Left ventricle myocardium inferior (tissue), 1 donor: Measurements from ENCODE around the gene GORASP1. TPM values are rescaled to one million over a fixed set of nuclear protein-coding genes. Genes with fewer than 3 reads are reported as not detected.
A peak's percentile ranks its signal among the peaks of the same experiment; 100 is the strongest.

ENCODE experiments used
- DNase-seq: peaks from one replicate; pipeline ENCODE4 v3.0.0-alpha.2; 2020
- H3K27ac ChIP-seq: fragments of 200-600 bp; replicated peaks from 2 replicates; pipeline ENCODE4 v1.8.0; 2021
- H3K27me3 ChIP-seq: fragments of 200-600 bp; 2 replicates; pipeline ENCODE4 v1.8.0; 2021; ENCODE audit warnings: low read depth
- H3K36me3 ChIP-seq: fragments of 200-600 bp; 2 replicates; pipeline ENCODE4 v1.8.0; 2021
- H3K4me1 ChIP-seq: fragments of 200-600 bp; 2 replicates; pipeline ENCODE4 v1.8.0; 2021
- H3K4me3 ChIP-seq: fragments of 200-600 bp; 2 replicates; pipeline ENCODE4 v1.8.0; 2021; ENCODE audit warnings: mild to moderate bottlenecking, moderate library complexity
- H3K9me3 ChIP-seq: fragments of 200-600 bp; replicated peaks from 2 replicates; pipeline ENCODE4 v1.8.0; 2021
- CTCF ChIP-seq: fragments of 200-600 bp; IDR thresholded peaks from 2 replicates; pipeline ENCODE4 v1.8.0; 2021; ENCODE audit warnings: antibody characterized with exemption, mild to moderate bottlenecking, borderline replicate concordance
- intact Hi-C: fragments of 100-400 bp; cut with micrococcal nuclease; formaldehyde crosslinking; loops from one replicate; pipeline ENCODE4 v1.11.0; 2022
- total RNA-seq: library from RNA; stranded (reverse); fragmentation: NEBNext Ultra II Directional; extraction: Animal tissue kit (Norgen Biotek cat#: 25700); gene quantifications from one replicate; pipeline ENCODE4 v1.2.1, GENCODE V29; 2021
- donor health status: DM: no; HTN: yes; CAD: no; lungs with severe emphysema.

The GORASP1 gene
- total RNA-seq, 1 donor from 2014 or later, result 54.0 TPM

DNA sequence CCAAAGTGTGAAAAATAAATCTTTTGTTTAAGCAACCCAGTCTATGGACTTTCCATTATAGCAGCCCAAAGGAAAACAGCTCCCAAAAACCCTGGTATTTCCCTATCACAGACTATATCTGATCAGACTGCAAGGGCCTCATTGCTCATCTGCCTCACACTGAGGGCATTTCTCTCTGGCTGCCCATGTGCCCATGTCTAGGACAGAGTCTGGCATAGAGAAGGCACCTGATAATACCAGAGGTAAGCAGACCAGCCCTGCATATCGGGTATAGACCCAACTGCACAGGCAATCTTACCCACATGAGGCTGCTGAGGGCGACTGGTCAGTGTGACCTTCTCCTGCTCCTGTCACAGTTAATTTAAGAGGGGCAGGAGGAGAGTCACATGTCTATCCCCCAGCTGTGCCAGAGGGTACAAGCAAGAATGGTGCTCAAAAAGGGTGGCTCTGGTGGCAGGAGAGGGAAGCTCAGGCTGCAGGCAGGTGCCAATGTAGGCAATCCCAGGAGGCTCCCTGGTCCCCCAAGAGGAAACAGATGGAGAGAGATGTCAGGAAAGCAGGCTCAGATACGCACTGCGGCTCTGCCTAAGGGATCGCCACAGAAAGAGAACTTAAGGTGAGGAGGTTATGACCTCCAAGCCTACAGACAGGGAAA is 42.8 kb upstream of the GORASP1 start:
- H3K27ac ChIP-seq, result peak overlapping the region; percentile 100
- peaks cover 91% of the 10 kb centered on the region for H3K4me1 ChIP-seq
- H3K36me3 ChIP-seq, result peaks cover 13% of the 10 kb centered on the region
- no peak for DNase-seq
- TF ChIP-seq CTCF, result peak; percentile 42
- H3K4me3 ChIP-seq, result peak overlapping the region; percentile 96
- intact Hi-C loops, result no loop called here
- no peaks in the 10 kb centered on the region for H3K27me3 ChIP-seq
- H3K9me3 ChIP-seq, result no peaks in the 10 kb centered on the region

GRCh38 chr3:39149498-39150147 is 42.2 kb upstream of the GORASP1 start:
- no peak for TF ChIP-seq CTCF
- H3K4me3 ChIP-seq, result peak overlapping the region; percentile 96
- peaks cover 91% of the 10 kb centered on the region for H3K4me1 ChIP-seq
- peak overlapping the region; percentile 100 for H3K27ac ChIP-seq
- H3K9me3 ChIP-seq, result no peaks in the 10 kb centered on the region
- no peak for DNase-seq
- H3K27me3 ChIP-seq, result no peaks in the 10 kb centered on the region
- H3K36me3 ChIP-seq, result peaks cover 20% of the 10 kb centered on the region
- intact Hi-C loops, result no loop called here

- TF ChIP-seq CTCF, result no peak
- H3K36me3 ChIP-seq, result peaks cover 26% of the 10 kb centered on the region
- H3K4me1 ChIP-seq, result peaks cover 91% of the 10 kb centered on the region
- peak overlapping the region; percentile 100 for H3K27ac ChIP-seq
- no peak for DNase-seq
- no peaks in the 10 kb centered on the region for H3K9me3 ChIP-seq
- peak overlapping the region; percentile 96 for H3K4me3 ChIP-seq
- intact Hi-C loops, result no loop called here
- H3K27me3 ChIP-seq, result no peaks in the 10 kb centered on the region
Measured at GRCh38 chr3:39149059-39149455, 41.6 kb upstream of the GORASP1 start.

- TF ChIP-seq CTCF, result no peak
- intact Hi-C loops, result no loop called here
- H3K36me3 ChIP-seq, result peaks cover 31% of the 10 kb centered on the region
- H3K27me3 ChIP-seq, result no peaks in the 10 kb centered on the region
- DNase-seq, result no peak
- H3K9me3 ChIP-seq, result no peaks in the 10 kb centered on the region
- H3K4me1 ChIP-seq, result peaks cover 90% of the 10 kb centered on the region
- H3K4me3 ChIP-seq, result peak overlapping the region; percentile 96
- peak overlapping the region; percentile 100 for H3K27ac ChIP-seq
Measured at GRCh38 chr3:39148435-39149058, 41.1 kb upstream of the GORASP1 start.

GRCh38 chr3:39147711-39148434 is 40.4 kb upstream of the GORASP1 start:
- intact Hi-C loops, result no loop called here
- Histone ChIP-seq H3K9me3 (no peaks in the 10 kb centered on the region), H3K27ac (peak overlapping the region; percentile 100), H3K4me3 (peak overlapping the region; percentile 96), H3K4me1 (peaks cover 92% of the 10 kb centered on the region), H3K36me3 (peaks cover 37% of the 10 kb centered on the region), H3K27me3 (no peaks in the 10 kb centered on the region)
- no peak for DNase-seq
- TF ChIP-seq CTCF, result no peak
